IPS-15b (cell line): ENCODE measurements around the gene BCL11A.
A peak's percentile ranks its signal among the peaks of the same experiment; 100 is the strongest.

Experiments used
- H3K27me3 ChIP-seq: one replicate; pipeline ENCODE4 v1.6.1; 2013; ENCODE audit warnings: low read length; ENCODE audit not compliant: control insufficient read depth, insufficient read depth
- H3K36me3 ChIP-seq: one replicate; pipeline ENCODE4 v1.6.1; 2013; ENCODE audit warnings: low read length; ENCODE audit not compliant: control insufficient read depth, insufficient read depth
- H3K4me1 ChIP-seq: one replicate; pipeline ENCODE4 v1.6.1; 2013; ENCODE audit warnings: mild to moderate bottlenecking, low read length; ENCODE audit not compliant: control insufficient read depth, insufficient read depth
- H3K4me3 ChIP-seq: one replicate; pipeline ENCODE4 v1.5.1; 2013; ENCODE audit warnings: low read depth, low read length
- H3K9ac ChIP-seq: one replicate; pipeline ENCODE4 v1.6.1; 2013; ENCODE audit warnings: low read depth, mild to moderate bottlenecking, low read length
- H3K9me3 ChIP-seq: one replicate; pipeline ENCODE4 v1.6.1; 2013; ENCODE audit warnings: mild to moderate bottlenecking, low read length; ENCODE audit not compliant: control insufficient read depth, insufficient read depth

BCL11A gene

GRCh38 chr2:60475123-60475830 lies 78.2 kb downstream of the BCL11A start:
- Histone ChIP-seq H3K9me3 (no peaks in the 10 kb centered on the region), H3K4me3 (peak overlapping the region; percentile 0), H3K4me1 (peaks cover 70% of the 10 kb centered on the region), H3K27me3 (peaks cover 5% of the 10 kb centered on the region), H3K36me3 (no peaks in the 10 kb centered on the region), H3K9ac (no peak overlapping the region)

- H3K36me3 ChIP-seq, result no peaks in the 10 kb centered on the region
- H3K9me3 ChIP-seq, result no peaks in the 10 kb centered on the region
- H3K27me3 ChIP-seq, result peaks cover 5% of the 10 kb centered on the region
- H3K4me3 ChIP-seq, result peak overlapping the region; percentile 0
- peaks cover 71% of the 10 kb centered on the region for H3K4me1 ChIP-seq
- no peak overlapping the region for H3K9ac ChIP-seq
Observed at GRCh38 chr2:60474301-60474700, 79.2 kb downstream of the BCL11A start.

GRCh38 chr2:60473546-60473945 lies 79.9 kb downstream of the BCL11A start:
- Histone ChIP-seq H3K9ac (no peak overlapping the region), H3K36me3 (no peaks in the 10 kb centered on the region), H3K4me1 (peaks cover 71% of the 10 kb centered on the region), H3K4me3 (no peak overlapping the region), H3K9me3 (no peaks in the 10 kb centered on the region), H3K27me3 (peaks cover 5% of the 10 kb centered on the region)

GRCh38 chr2:60472663-60473289 lies 80.7 kb downstream of the BCL11A start:
- Histone ChIP-seq H3K4me1 (peaks cover 71% of the 10 kb centered on the region), H3K4me3 (no peak overlapping the region), H3K36me3 (peaks cover 1% of the 10 kb centered on the region), H3K9ac (no peak overlapping the region), H3K27me3 (no peaks in the 10 kb centered on the region), H3K9me3 (no peaks in the 10 kb centered on the region)

- Histone ChIP-seq H3K27me3 (no peaks in the 10 kb centered on the region), H3K36me3 (peaks cover 4% of the 10 kb centered on the region), H3K4me1 (peaks cover 65% of the 10 kb centered on the region), H3K9me3 (no peaks in the 10 kb centered on the region), H3K9ac (no peak overlapping the region), H3K4me3 (no peak overlapping the region)
Observed at GRCh38 chr2:60472041-60472440, 81.4 kb downstream of the BCL11A start.

GRCh38 chr2:60470340-60470739 lies 83.1 kb downstream of the BCL11A start:
- Histone ChIP-seq H3K27me3 (no peaks in the 10 kb centered on the region), H3K36me3 (peaks cover 4% of the 10 kb centered on the region), H3K9me3 (no peaks in the 10 kb centered on the region), H3K4me1 (peaks cover 55% of the 10 kb centered on the region), H3K9ac (no peak overlapping the region), H3K4me3 (no peak overlapping the region)

- H3K4me3 ChIP-seq, result no peak overlapping the region
- H3K36me3 ChIP-seq, result peaks cover 4% of the 10 kb centered on the region
- H3K9ac ChIP-seq, result no peak overlapping the region
- H3K4me1 ChIP-seq, result peaks cover 49% of the 10 kb centered on the region
- no peaks in the 10 kb centered on the region for H3K9me3 ChIP-seq
- H3K27me3 ChIP-seq, result no peaks in the 10 kb centered on the region
Observed at GRCh38 chr2:60469536-60470317, 83.7 kb downstream of the BCL11A start.

GRCh38 chr2:60468382-60469085 lies 84.9 kb downstream of the BCL11A start:
- no peak overlapping the region for H3K9ac ChIP-seq
- peaks cover 4% of the 10 kb centered on the region for H3K36me3 ChIP-seq
- H3K27me3 ChIP-seq, result no peaks in the 10 kb centered on the region
- no peak overlapping the region for H3K4me3 ChIP-seq
- peaks cover 37% of the 10 kb centered on the region for H3K4me1 ChIP-seq
- H3K9me3 ChIP-seq, result no peaks in the 10 kb centered on the region

GRCh38 chr2:60466161-60466702 lies 87.2 kb downstream of the BCL11A start:
- Histone ChIP-seq H3K36me3 (peaks cover 8% of the 10 kb centered on the region), H3K27me3 (no peaks in the 10 kb centered on the region), H3K4me3 (no peak overlapping the region), H3K9ac (no peak overlapping the region), H3K4me1 (peaks cover 18% of the 10 kb centered on the region), H3K9me3 (no peaks in the 10 kb centered on the region)

GRCh38 chr2:60465736-60466135 lies 87.7 kb downstream of the BCL11A start:
- Histone ChIP-seq H3K27me3 (no peaks in the 10 kb centered on the region), H3K4me1 (peaks cover 13% of the 10 kb centered on the region), H3K9ac (no peak overlapping the region), H3K4me3 (no peak overlapping the region), H3K9me3 (no peaks in the 10 kb centered on the region), H3K36me3 (peaks cover 13% of the 10 kb centered on the region)

- no peak overlapping the region for H3K4me3 ChIP-seq
- no peak overlapping the region for H3K9ac ChIP-seq
- H3K27me3 ChIP-seq, result no peaks in the 10 kb centered on the region
- H3K4me1 ChIP-seq, result peaks cover 5% of the 10 kb centered on the region
- H3K36me3 ChIP-seq, result peaks cover 17% of the 10 kb centered on the region
- H3K9me3 ChIP-seq, result no peaks in the 10 kb centered on the region
Observed at GRCh38 chr2:60463249-60463648, 90.2 kb downstream of the BCL11A start.
